Activated CD4-positive, CD25-positive, alpha-beta regulatory T cell treated with anti-CD3 and anti-CD28 coated beads, Interleukin-2, amount 50 U/mL, for 16 hours (primary cell): ENCODE results near the gene UBE2QL1.
"Not testable (repeated sequence)": the region's sequence is repeated elsewhere in the genome, so short reads cannot be mapped to it uniquely, and the experiment has no call there.

Experiments used
- DNase-seq: peaks from one replicate; pipeline ENCODE4 v3.0.0-alpha.2; 2020; ENCODE audit warnings: low read depth, low spot score

UBE2QL1 gene

GRCh38 chr5:6496636-6497035 lies 48.0 kb downstream of the UBE2QL1 start:
- DNase-seq, result no peak

- DNase-seq, result no peak
Observed at GRCh38 chr5:6497262-6497661, 48.6 kb downstream of the UBE2QL1 start.

- DNase-seq, result no peak
Observed at GRCh38 chr5:6498968-6499367, 50.3 kb downstream of the UBE2QL1 start.

- no peak for DNase-seq
Observed at GRCh38 chr5:6501701-6502100, 53.0 kb downstream of the UBE2QL1 start.

GRCh38 chr5:6502421-6502820 lies 53.8 kb downstream of the UBE2QL1 start:
- DNase-seq, result no peak

GRCh38 chr5:6503342-6503741 lies 54.7 kb downstream of the UBE2QL1 start:
- no peak for DNase-seq

- DNase-seq, result no peak
Observed at GRCh38 chr5:6504677-6505415, 56.2 kb downstream of the UBE2QL1 start.

- no peak for DNase-seq
Observed at GRCh38 chr5:6505416-6505755, 56.7 kb downstream of the UBE2QL1 start.

GRCh38 chr5:6505783-6506557 lies 57.3 kb downstream of the UBE2QL1 start:
- DNase-seq, result no peak

- no peak for DNase-seq
Observed at GRCh38 chr5:6506611-6507010, 58.0 kb downstream of the UBE2QL1 start.

- DNase-seq, result no peak
Observed at GRCh38 chr5:6508931-6509330, 60.3 kb downstream of the UBE2QL1 start.

GRCh38 chr5:6510132-6510531 lies 61.5 kb downstream of the UBE2QL1 start:
- DNase-seq, result no peak

- DNase-seq, result no peak
Observed at GRCh38 chr5:6510973-6511372, 62.3 kb downstream of the UBE2QL1 start.

- not testable (repeated sequence) for DNase-seq
Observed at GRCh38 chr5:6515812-6516211, 67.2 kb downstream of the UBE2QL1 start.

- no peak for DNase-seq
Observed at GRCh38 chr5:6516823-6517222, 68.2 kb downstream of the UBE2QL1 start.

GRCh38 chr5:6517510-6517909 lies 68.9 kb downstream of the UBE2QL1 start:
- DNase-seq, result no peak

GRCh38 chr5:6518298-6519057 lies 69.8 kb downstream of the UBE2QL1 start:
- DNase-seq, result no peak

- DNase-seq, result no peak
Observed at GRCh38 chr5:6520201-6520600, 71.5 kb downstream of the UBE2QL1 start.

- DNase-seq, result no peak
Observed at GRCh38 chr5:6522331-6522730, 73.7 kb downstream of the UBE2QL1 start.

- no peak for DNase-seq
Observed at GRCh38 chr5:6522923-6523322, 74.3 kb downstream of the UBE2QL1 start.

GRCh38 chr5:6525422-6525821 lies 76.8 kb downstream of the UBE2QL1 start:
- no peak for DNase-seq

GRCh38 chr5:6525910-6526309 lies 77.3 kb downstream of the UBE2QL1 start:
- no peak for DNase-seq
